Ishikawa (cell line): ENCODE data around the gene ANKLE1.

Experiments used
- CEBPB ChIP-seq: IDR thresholded peaks from 2 replicates; pipeline ENCODE4 v1.6.1; 2012
- CREB1 ChIP-seq: IDR thresholded peaks from 2 replicates; pipeline ENCODE4 v1.6.1; 2012; ENCODE audit warnings: low read depth
- EGR1 ChIP-seq: IDR thresholded peaks from 2 replicates; pipeline ENCODE4 v1.6.1; 2012
- EP300 ChIP-seq: IDR thresholded peaks from 2 replicates; pipeline ENCODE4 v1.6.1; 2012; ENCODE audit warnings: borderline replicate concordance
- FOXM1 ChIP-seq: IDR thresholded peaks from 2 replicates; pipeline ENCODE4 v1.6.1; 2012; ENCODE audit warnings: low read depth, borderline replicate concordance
- NFIC ChIP-seq: IDR thresholded peaks from 2 replicates; pipeline ENCODE4 v1.6.1; 2012
- RAD21 ChIP-seq: IDR thresholded peaks from 2 replicates; pipeline ENCODE4 v1.6.1; 2012; ENCODE audit warnings: low read depth
- REST ChIP-seq: IDR thresholded peaks from 2 replicates; pipeline ENCODE4 v1.6.1; 2012; ENCODE audit warnings: low read depth, mild to moderate bottlenecking
- USF1 ChIP-seq: IDR thresholded peaks from 2 replicates; pipeline ENCODE4 v1.6.1; 2012

DNA sequence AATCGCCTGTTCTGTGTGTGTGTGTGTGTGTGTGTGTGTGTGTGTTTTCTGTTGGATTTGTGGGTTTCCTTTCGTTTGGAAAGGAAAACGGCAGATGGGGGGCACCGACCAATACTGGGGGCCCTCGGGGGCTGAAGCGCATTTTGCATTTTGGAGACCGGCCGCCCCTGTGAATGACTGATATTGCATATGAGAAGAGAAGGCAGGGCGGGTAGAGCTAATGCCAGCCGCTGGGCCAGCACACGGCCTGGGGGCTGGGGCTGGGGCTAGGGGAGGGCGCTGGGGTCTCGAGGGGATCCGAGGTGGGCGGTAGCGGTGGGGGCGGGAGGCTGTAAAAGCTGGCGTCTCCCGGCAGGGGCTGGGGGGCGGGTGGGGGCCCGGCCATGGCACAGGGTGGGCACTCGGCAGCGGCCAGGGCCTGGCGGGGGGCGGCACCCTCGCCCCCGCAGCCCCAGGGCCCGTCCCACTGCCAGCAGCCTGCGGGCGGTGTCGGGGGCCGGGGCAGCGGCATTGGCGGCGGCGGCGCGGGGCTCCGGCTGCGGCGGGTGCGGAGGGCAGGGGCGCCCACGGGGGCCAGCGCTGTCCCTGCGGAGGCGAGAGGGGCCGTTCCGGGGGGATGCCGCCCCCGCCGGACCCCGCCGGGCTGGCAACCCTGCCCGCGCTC lies 41.7 kb downstream of the ANKLE1 start:
- no peak for TF ChIP-seq CREB1
- no peak for TF ChIP-seq NFIC
- no peak for TF ChIP-seq EP300
- TF ChIP-seq USF1, result no peak
- TF ChIP-seq FOXM1, result no peak
- no peak for TF ChIP-seq REST
- TF ChIP-seq EGR1, result no peak
- no peak for TF ChIP-seq RAD21
- TF ChIP-seq CEBPB, result no peak
